WTC11 (cell line): ENCODE results near the gene METTL9. TPM values are rescaled to one million over a fixed set of nuclear protein-coding genes. Genes with fewer than 3 reads are reported as not detected.

Source experiments
- ATAC-seq: fragments of 200-7000 bp; cut with Tn5 transposase; 2 replicates; pipeline ENCODE4 v1.10.0; 2021; ENCODE audit warnings: mild to moderate bottlenecking, moderate library complexity
- CTCF ChIA-PET: fragments of 300-600 bp; sonication (Branson Sonifier 250); formaldehyde crosslinking; loops from one replicate; lab custom pipeline; 2021; ENCODE audit warnings: antibody characterized with exemption; lab: Charles Lee
- POLR2A ChIA-PET: fragments of 350-600 bp; sonication (Branson Sonifier 250); formaldehyde crosslinking; loops from one replicate; lab custom pipeline; 2021; ENCODE audit warnings: antibody characterized with exemption; lab: Charles Lee
- DNase-seq: peaks from one replicate; pipeline ENCODE4 v3.0.0; 2021; ENCODE audit warnings: low spot score
- H3K27ac Mint-ChIP-seq: 2 replicates; pipeline ENCODE4 v1.8.0; 2021; ENCODE audit warnings: mixed read lengths
- H3K27me3 Mint-ChIP-seq: 2 replicates; pipeline ENCODE4 v1.8.0; 2021; ENCODE audit warnings: low read depth, mild to moderate bottlenecking, moderate library complexity, mixed read lengths
- H3K36me3 Mint-ChIP-seq: 2 replicates; pipeline ENCODE4 v1.8.0; 2021; ENCODE audit warnings: mixed read lengths
- H3K4me1 Mint-ChIP-seq: 2 replicates; pipeline ENCODE4 v1.8.0; 2022; ENCODE audit warnings: mixed read lengths
- H3K4me3 Mint-ChIP-seq: 2 replicates; pipeline ENCODE4 v1.8.0; 2021; ENCODE audit warnings: mild to moderate bottlenecking, moderate library complexity, mixed read lengths
- H3K9me3 Mint-ChIP-seq: 2 replicates; pipeline ENCODE4 v1.8.0; 2021; ENCODE audit warnings: mixed read lengths
- EMX1 ChIP-seq: fragments of 250-450 bp; sonication (Bioruptor Pico); IDR thresholded peaks from 2 replicates; pipeline ENCODE4 v1.8.0; 2021; ENCODE audit warnings: mild to moderate bottlenecking
- GABPB1 ChIP-seq: sonication (generic); formaldehyde crosslinking; IDR thresholded peaks from 2 replicates; pipeline ENCODE4 v1.8.1; 2023; ENCODE audit warnings: mild to moderate bottlenecking, missing genetic modification reagents
- GRHL2 ChIP-seq: fragments of 250-450 bp; sonication (Bioruptor Pico); IDR thresholded peaks from 2 replicates; pipeline ENCODE4 v1.8.0; 2022; ENCODE audit warnings: mild to moderate bottlenecking, moderate library complexity; ENCODE audit not compliant: insufficient replicate concordance, severe bottlenecking
- JUN ChIP-seq: sonication (generic); formaldehyde crosslinking; IDR thresholded peaks from 2 replicates; pipeline ENCODE4 v1.8.0; 2023; ENCODE audit warnings: mild to moderate bottlenecking, missing genetic modification reagents
- KAT7 ChIP-seq: sonication (generic); formaldehyde crosslinking; IDR thresholded peaks from 2 replicates; pipeline ENCODE4 v1.8.1; 2023; ENCODE audit warnings: missing genetic modification reagents, mild to moderate bottlenecking, borderline replicate concordance
- MXD4 ChIP-seq: fragments of 250-450 bp; sonication (Bioruptor Pico); IDR thresholded peaks from 2 replicates; pipeline ENCODE4 v1.8.0; 2021; ENCODE audit warnings: mild to moderate bottlenecking, moderate library complexity, borderline replicate concordance
- NFE2L1 ChIP-seq: sonication (generic); formaldehyde crosslinking; IDR thresholded peaks from 2 replicates; pipeline ENCODE4 v1.8.1; 2023; ENCODE audit warnings: missing genetic modification reagents
- NFYB ChIP-seq: sonication (generic); formaldehyde crosslinking; conservative IDR thresholded peaks from 2 replicates; pipeline ENCODE4 v1.8.0; 2022; ENCODE audit warnings: low read depth, missing genetic modification reagents
- NR1H2 ChIP-seq: sonication (generic); formaldehyde crosslinking; IDR thresholded peaks from 2 replicates; pipeline ENCODE4 v1.9.0; 2021; ENCODE audit warnings: mild to moderate bottlenecking, moderate library complexity, missing genetic modification reagents
- NR2C2 ChIP-seq: sonication (generic); formaldehyde crosslinking; IDR thresholded peaks from 2 replicates; pipeline ENCODE4 v1.8.0; 2022; ENCODE audit warnings: mild to moderate bottlenecking, missing genetic modification reagents
- SMAD3 ChIP-seq: sonication (generic); formaldehyde crosslinking; IDR thresholded peaks from 2 replicates; pipeline ENCODE4 v1.8.0; 2022; ENCODE audit warnings: missing genetic modification reagents, mild to moderate bottlenecking, borderline replicate concordance
- ZNF138 ChIP-seq: sonication (generic); formaldehyde crosslinking; conservative IDR thresholded peaks from 2 replicates; pipeline ENCODE4 v1.8.1; 2022; ENCODE audit warnings: mild to moderate bottlenecking, moderate library complexity, missing genetic modification reagents
- ZNF219 ChIP-seq: sonication (generic); formaldehyde crosslinking; IDR thresholded peaks from 2 replicates; pipeline ENCODE4 v1.8.0; 2023; ENCODE audit warnings: missing genetic modification reagents, mild to moderate bottlenecking, borderline replicate concordance
- ZNF232 ChIP-seq: sonication (generic); formaldehyde crosslinking; IDR thresholded peaks from 2 replicates; pipeline ENCODE4 v1.8.0; 2022; ENCODE audit warnings: mild to moderate bottlenecking, missing genetic modification reagents
- total RNA-seq: library from RNA; stranded (reverse); gene quantifications from 3 replicates; pipeline ENCODE4 v1.2.3, GENCODE V29; 2021
- TF ChIP-seq, protein P1 (sequence below): sonication (generic); formaldehyde crosslinking; IDR thresholded peaks from 2 replicates; pipeline ENCODE4 v1.8.0; 2023; ENCODE audit warnings: mild to moderate bottlenecking, missing genetic modification reagents
- TF ChIP-seq, protein P2 (sequence below): fragments of 200-600 bp; IDR thresholded peaks from 2 replicates; pipeline ENCODE4 v1.8.0; 2022; ENCODE audit warnings: antibody characterized with exemption
- TF ChIP-seq, protein P3 (sequence below): sonication (generic); formaldehyde crosslinking; conservative IDR thresholded peaks from 2 replicates; pipeline ENCODE4 v1.8.1; 2023; ENCODE audit warnings: mild to moderate bottlenecking, low read depth, missing genetic modification reagents, moderate library complexity
- TF ChIP-seq, protein P4 (sequence below): sonication (generic); formaldehyde crosslinking; IDR thresholded peaks from 2 replicates; pipeline ENCODE4 v1.8.1; 2023; ENCODE audit warnings: mild to moderate bottlenecking, missing genetic modification reagents, borderline replicate concordance
- TF ChIP-seq, protein P5 (sequence below): sonication (generic); formaldehyde crosslinking; IDR thresholded peaks from 2 replicates; pipeline ENCODE4 v1.8.0; 2022; ENCODE audit warnings: mild to moderate bottlenecking, missing genetic modification reagents
- TF ChIP-seq, protein P6 (sequence below): sonication (generic); formaldehyde crosslinking; IDR thresholded peaks from 2 replicates; pipeline ENCODE4 v1.8.1; 2022; ENCODE audit warnings: mild to moderate bottlenecking, moderate library complexity, missing genetic modification reagents

METTL9 gene
- total RNA-seq, 1 experiment from 2014 or later: 94.6 TPM

DNA sequence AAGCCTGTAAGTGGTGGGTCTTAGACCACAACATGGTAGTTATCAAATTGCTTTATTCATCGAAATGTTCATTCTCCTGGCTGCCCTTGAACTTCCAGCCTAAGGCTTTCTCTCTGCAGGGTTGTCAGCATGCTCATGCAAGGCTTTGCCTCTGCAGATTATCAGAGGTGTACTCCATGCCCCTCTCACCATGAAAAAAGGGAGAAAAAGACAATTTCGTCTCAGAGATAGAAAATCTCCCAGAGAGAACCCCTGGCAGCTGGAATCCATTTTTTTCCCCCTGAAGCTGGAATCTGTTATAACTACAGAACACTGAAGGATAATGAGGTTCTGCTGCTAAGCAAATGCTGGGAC lies 33.9 kb upstream of the METTL9 start:
- ChIA-PET POLR2A (no interaction called here), CTCF (no interaction called here)
- Mint-ChIP-seq H3K9me3 (no peaks in the 10 kb centered on the region), H3K27me3 (no peaks in the 10 kb centered on the region), H3K4me3 (no peak overlapping the region), H3K36me3 (no peaks in the 10 kb centered on the region), H3K4me1 (no peaks in the 10 kb centered on the region), H3K27ac (no peak overlapping the region)
- ATAC-seq (no peak), DNase-seq (no peak)
- TF ChIP-seq ZNF138 (CRISPR knock-in tag): no peak
- TF ChIP-seq, protein P1, sequence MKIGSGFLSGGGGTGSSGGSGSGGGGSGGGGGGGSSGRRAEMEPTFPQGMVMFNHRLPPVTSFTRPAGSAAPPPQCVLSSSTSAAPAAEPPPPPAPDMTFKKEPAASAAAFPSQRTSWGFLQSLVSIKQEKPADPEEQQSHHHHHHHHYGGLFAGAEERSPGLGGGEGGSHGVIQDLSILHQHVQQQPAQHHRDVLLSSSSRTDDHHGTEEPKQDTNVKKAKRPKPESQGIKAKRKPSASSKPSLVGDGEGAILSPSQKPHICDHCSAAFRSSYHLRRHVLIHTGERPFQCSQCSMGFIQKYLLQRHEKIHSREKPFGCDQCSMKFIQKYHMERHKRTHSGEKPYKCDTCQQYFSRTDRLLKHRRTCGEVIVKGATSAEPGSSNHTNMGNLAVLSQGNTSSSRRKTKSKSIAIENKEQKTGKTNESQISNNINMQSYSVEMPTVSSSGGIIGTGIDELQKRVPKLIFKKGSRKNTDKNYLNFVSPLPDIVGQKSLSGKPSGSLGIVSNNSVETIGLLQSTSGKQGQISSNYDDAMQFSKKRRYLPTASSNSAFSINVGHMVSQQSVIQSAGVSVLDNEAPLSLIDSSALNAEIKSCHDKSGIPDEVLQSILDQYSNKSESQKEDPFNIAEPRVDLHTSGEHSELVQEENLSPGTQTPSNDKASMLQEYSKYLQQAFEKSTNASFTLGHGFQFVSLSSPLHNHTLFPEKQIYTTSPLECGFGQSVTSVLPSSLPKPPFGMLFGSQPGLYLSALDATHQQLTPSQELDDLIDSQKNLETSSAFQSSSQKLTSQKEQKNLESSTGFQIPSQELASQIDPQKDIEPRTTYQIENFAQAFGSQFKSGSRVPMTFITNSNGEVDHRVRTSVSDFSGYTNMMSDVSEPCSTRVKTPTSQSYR: no peak
- TF ChIP-seq MXD4 (CRISPR knock-in tag): no peak
- TF ChIP-seq, protein P2, sequence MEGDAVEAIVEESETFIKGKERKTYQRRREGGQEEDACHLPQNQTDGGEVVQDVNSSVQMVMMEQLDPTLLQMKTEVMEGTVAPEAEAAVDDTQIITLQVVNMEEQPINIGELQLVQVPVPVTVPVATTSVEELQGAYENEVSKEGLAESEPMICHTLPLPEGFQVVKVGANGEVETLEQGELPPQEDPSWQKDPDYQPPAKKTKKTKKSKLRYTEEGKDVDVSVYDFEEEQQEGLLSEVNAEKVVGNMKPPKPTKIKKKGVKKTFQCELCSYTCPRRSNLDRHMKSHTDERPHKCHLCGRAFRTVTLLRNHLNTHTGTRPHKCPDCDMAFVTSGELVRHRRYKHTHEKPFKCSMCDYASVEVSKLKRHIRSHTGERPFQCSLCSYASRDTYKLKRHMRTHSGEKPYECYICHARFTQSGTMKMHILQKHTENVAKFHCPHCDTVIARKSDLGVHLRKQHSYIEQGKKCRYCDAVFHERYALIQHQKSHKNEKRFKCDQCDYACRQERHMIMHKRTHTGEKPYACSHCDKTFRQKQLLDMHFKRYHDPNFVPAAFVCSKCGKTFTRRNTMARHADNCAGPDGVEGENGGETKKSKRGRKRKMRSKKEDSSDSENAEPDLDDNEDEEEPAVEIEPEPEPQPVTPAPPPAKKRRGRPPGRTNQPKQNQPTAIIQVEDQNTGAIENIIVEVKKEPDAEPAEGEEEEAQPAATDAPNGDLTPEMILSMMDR: no peak
- no peak for TF ChIP-seq JUN (CRISPR knock-in tag)
- no peak for TF ChIP-seq GRHL2 (CRISPR knock-in tag)
- TF ChIP-seq EMX1: no peak
- TF ChIP-seq, protein P3, sequence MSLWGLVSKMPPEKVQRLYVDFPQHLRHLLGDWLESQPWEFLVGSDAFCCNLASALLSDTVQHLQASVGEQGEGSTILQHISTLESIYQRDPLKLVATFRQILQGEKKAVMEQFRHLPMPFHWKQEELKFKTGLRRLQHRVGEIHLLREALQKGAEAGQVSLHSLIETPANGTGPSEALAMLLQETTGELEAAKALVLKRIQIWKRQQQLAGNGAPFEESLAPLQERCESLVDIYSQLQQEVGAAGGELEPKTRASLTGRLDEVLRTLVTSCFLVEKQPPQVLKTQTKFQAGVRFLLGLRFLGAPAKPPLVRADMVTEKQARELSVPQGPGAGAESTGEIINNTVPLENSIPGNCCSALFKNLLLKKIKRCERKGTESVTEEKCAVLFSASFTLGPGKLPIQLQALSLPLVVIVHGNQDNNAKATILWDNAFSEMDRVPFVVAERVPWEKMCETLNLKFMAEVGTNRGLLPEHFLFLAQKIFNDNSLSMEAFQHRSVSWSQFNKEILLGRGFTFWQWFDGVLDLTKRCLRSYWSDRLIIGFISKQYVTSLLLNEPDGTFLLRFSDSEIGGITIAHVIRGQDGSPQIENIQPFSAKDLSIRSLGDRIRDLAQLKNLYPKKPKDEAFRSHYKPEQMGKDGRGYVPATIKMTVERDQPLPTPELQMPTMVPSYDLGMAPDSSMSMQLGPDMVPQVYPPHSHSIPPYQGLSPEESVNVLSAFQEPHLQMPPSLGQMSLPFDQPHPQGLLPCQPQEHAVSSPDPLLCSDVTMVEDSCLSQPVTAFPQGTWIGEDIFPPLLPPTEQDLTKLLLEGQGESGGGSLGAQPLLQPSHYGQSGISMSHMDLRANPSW (CRISPR knock-in tag): no peak
- TF ChIP-seq ZNF219 (CRISPR knock-in tag): no peak
- no peak for TF ChIP-seq SMAD3 (CRISPR knock-in tag)
- no peak for TF ChIP-seq ZNF232

DNA sequence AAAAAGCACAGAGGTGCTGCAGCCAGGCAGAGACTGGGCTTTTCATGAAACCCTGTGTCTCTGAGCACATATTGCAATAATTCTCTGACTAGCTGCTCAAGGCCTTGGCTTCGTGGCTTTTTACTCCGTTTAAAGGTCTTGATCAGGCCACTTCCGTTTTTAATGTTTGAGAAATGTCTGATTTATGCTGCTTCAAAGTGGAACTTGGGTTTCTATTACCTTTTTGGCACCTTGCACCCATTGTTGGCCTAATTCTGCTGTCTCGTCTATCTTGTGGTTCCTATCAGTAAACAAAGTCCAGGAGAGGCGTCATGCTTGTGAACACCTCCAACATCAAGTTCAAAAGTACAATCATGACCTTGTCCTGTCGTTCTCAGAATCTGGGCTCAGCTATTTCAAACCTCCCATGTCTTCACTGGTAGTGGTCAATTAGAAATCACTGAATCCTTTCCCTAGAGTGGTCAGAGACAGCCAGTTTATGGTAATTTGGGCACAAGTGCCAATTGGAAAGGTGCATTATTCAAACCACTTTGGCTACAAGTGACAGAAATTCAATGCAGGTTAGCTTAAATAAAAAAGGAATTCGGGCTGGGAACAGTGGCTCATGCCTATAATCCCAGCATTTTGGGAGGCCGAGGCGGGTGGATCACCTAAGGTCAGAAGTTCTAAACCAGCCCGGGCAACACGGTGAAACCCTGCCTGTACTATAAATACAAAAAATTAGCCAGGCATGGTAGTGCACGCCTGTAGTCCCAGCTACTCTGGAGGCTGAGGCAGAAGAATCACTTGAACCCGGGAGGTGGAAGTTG lies 33.3 kb upstream of the METTL9 start:
- POLR2A ChIA-PET: no interaction called here
- CTCF ChIA-PET: interaction anchor here (0.6 kb wide), 1 partner anchor 74 kb away, joined by 4 read pairs; no protein-coding TSS in a partner anchor
- ATAC-seq (no peak), DNase-seq (no peak)
- Mint-ChIP-seq H3K27me3 (no peaks in the 10 kb centered on the region), H3K4me1 (no peaks in the 10 kb centered on the region), H3K4me3 (no peak overlapping the region), H3K27ac (no peak overlapping the region), H3K36me3 (no peaks in the 10 kb centered on the region), H3K9me3 (no peaks in the 10 kb centered on the region)
- TF ChIP-seq ZNF232 (no peak), NFYB (CRISPR knock-in tag) (no peak), KAT7 (CRISPR knock-in tag) (no peak), GABPB1 (peak; percentile 43; the same call in 1 of the 2 replicates), ZNF219 (CRISPR knock-in tag) (no peak)

DNA sequence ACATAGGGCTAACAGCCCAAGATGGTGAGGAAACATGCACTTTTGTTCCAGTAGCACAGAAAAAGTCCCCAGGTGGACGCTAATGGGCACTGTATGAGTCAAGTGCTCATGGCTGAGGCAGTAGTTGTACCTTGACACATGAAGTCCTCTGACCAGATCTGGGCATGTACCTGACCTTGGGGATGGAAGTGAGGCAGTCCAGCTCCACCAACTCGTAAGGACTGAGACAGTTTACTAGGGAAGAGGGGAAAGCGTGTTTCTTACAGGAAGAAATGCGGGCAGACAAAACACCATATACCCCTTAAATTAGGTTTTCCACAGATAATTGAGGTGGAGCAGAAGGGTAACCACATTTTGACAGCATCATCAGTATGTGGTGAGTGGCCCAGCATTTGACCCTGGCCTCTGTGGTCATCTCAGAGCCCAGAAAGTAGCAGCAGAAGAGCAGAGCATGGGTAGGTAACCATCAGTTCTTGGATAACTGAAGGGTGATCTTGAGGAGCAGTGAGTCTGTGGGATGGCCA lies 32.4 kb upstream of the METTL9 start:
- ChIA-PET CTCF (no interaction called here), POLR2A (no interaction called here)
- Mint-ChIP-seq H3K4me1 (no peaks in the 10 kb centered on the region), H3K36me3 (no peaks in the 10 kb centered on the region), H3K27me3 (no peaks in the 10 kb centered on the region), H3K4me3 (no peak overlapping the region), H3K27ac (no peak overlapping the region), H3K9me3 (no peaks in the 10 kb centered on the region)
- ATAC-seq (no peak), DNase-seq (no peak)
- TF ChIP-seq NR2C2 (no peak), NR1H2 (no peak), NFE2L1 (CRISPR knock-in tag) (no peak)
- TF ChIP-seq, protein P4, sequence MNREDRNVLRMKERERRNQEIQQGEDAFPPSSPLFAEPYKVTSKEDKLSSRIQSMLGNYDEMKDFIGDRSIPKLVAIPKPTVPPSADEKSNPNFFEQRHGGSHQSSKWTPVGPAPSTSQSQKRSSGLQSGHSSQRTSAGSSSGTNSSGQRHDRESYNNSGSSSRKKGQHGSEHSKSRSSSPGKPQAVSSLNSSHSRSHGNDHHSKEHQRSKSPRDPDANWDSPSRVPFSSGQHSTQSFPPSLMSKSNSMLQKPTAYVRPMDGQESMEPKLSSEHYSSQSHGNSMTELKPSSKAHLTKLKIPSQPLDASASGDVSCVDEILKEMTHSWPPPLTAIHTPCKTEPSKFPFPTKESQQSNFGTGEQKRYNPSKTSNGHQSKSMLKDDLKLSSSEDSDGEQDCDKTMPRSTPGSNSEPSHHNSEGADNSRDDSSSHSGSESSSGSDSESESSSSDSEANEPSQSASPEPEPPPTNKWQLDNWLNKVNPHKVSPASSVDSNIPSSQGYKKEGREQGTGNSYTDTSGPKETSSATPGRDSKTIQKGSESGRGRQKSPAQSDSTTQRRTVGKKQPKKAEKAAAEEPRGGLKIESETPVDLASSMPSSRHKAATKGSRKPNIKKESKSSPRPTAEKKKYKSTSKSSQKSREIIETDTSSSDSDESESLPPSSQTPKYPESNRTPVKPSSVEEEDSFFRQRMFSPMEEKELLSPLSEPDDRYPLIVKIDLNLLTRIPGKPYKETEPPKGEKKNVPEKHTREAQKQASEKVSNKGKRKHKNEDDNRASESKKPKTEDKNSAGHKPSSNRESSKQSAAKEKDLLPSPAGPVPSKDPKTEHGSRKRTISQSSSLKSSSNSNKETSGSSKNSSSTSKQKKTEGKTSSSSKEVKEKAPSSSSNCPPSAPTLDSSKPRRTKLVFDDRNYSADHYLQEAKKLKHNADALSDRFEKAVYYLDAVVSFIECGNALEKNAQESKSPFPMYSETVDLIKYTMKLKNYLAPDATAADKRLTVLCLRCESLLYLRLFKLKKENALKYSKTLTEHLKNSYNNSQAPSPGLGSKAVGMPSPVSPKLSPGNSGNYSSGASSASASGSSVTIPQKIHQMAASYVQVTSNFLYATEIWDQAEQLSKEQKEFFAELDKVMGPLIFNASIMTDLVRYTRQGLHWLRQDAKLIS (CRISPR knock-in tag): no peak
- TF ChIP-seq, protein P5, sequence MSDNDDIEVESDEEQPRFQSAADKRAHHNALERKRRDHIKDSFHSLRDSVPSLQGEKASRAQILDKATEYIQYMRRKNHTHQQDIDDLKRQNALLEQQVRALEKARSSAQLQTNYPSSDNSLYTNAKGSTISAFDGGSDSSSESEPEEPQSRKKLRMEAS (CRISPR knock-in tag): no peak
- TF ChIP-seq, protein P6, sequence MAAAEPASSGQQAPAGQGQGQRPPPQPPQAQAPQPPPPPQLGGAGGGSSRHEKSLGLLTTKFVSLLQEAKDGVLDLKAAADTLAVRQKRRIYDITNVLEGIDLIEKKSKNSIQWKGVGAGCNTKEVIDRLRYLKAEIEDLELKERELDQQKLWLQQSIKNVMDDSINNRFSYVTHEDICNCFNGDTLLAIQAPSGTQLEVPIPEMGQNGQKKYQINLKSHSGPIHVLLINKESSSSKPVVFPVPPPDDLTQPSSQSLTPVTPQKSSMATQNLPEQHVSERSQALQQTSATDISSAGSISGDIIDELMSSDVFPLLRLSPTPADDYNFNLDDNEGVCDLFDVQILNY: no peak
